Heart right ventricle (tissue), 16 donors: ENCODE data around the gene ACVR2A. TPM values are rescaled to one million over a fixed set of nuclear protein-coding genes. Genes with fewer than 3 reads are reported as not detected.

Experiments
- ATAC-seq, 8 donors: fragments of 200-7000 bp; cut with Tn5 transposase; one replicate each; pipeline ENCODE4 v1.9.1; 2020; ENCODE audit warnings: mild to moderate bottlenecking in 8 of 8, moderate library complexity in 8 of 8, moderate number of reproducible peaks in 1 of 8
- DNase-seq, 2 donors: peaks; one replicate each; pipeline ENCODE4 v3.0.0-alpha.2; 2020
- H3K27ac ChIP-seq, 10 donors: fragments of 200-600 bp; sonication (generic) in 2 of 10; one replicate each; pipeline versions ENCODE4 v1.5.0 to v1.8.0; 2020 to 2022; ENCODE audit warnings: mild to moderate bottlenecking in 3 of 10
- H3K27me3 ChIP-seq, 7 donors: fragments of 200-600 bp; one replicate each; pipeline ENCODE4 v1.8.0; 2021 to 2022; ENCODE audit warnings: mild to moderate bottlenecking in 2 of 7
- H3K36me3 ChIP-seq, 9 donors: fragments of 200-600 bp; sonication (generic) in 1 of 9; one replicate each; pipeline versions ENCODE4 v1.5.0 to v1.8.0; 2020 to 2022; ENCODE audit warnings: mild to moderate bottlenecking in 2 of 9
- H3K4me1 ChIP-seq, 9 donors: fragments of 200-600 bp; sonication (generic) in 1 of 9; one replicate each; pipeline versions ENCODE4 v1.5.0 to v1.8.0; 2020 to 2022; ENCODE audit warnings: mild to moderate bottlenecking in 4 of 9
- H3K4me3 ChIP-seq, 10 donors: fragments of 200-600 bp; sonication (generic) in 2 of 10; one replicate each; pipeline versions ENCODE4 v1.5.0 to v1.8.0; 2020 to 2022; ENCODE audit warnings: mild to moderate bottlenecking in 7 of 10, moderate library complexity in 2 of 10
- H3K9me3 ChIP-seq, 11 donors: fragments of 200-600 bp in 10 of 11; sonication (generic) in 2 of 11; one replicate each; pipeline versions ENCODE4 v1.5.0 to v1.8.0; 2013 to 2022; ENCODE audit warnings: mild to moderate bottlenecking in 2 of 11, control low read depth in 1 of 11, moderate library complexity in 1 of 11
- CTCF ChIP-seq, 9 donors: fragments of 200-600 bp; sonication (generic) in 2 of 9; IDR thresholded peaks; one replicate each; pipeline versions ENCODE4 v1.5.0 to v1.8.0; 2021 to 2022; ENCODE audit warnings: antibody characterized with exemption in 9 of 9, mild to moderate bottlenecking in 5 of 9, moderate library complexity in 1 of 9
- WGBS, 2 donors: extraction: QIAGEN DNeasy Blood & Tissue Kit; methylation state at CpG; one replicate each; pipeline ENCODE4 v1.1.7; 2013; ENCODE audit warnings: inconsistent platforms in 1 of 2; 5-methylcytosine and 5-hydroxymethylcytosine counted together
- intact Hi-C, 10 donors: fragments of 100-400 bp; cut with DNase I; formaldehyde crosslinking; loops; one replicate each; pipeline versions ENCODE4 v1.11.1 to v1.14.2; 2022
- polyA plus RNA-seq, 2 donors: library from polyadenylated mRNA; stranded (reverse); fragments of 200-250 nt; gene quantifications; one replicate each; pipeline ENCODE4 v1.2.3, GENCODE V29; 2013
- total RNA-seq, 10 donors: library from RNA; stranded (reverse); fragmentation: NEBNext Ultra II Directional in 3 of 10; extraction: Animal tissue kit (Norgen Biotek cat#: 25700) in 3 of 10; gene quantifications; one replicate each; pipeline versions ENCODE4 v1.2.1 to v1.2.4, GENCODE V29; 2021 to 2023
- donor health status: Arrhythmogenic right ventricular cardiomyopathy.
- donor health status: ischemic (EF 13 %, LVEDD 7.1; RV severe dilation, severe dysfunction).
- donor health status: healthy with polysubstance abuse.
- donor health status: DM: no; HTN: yes; CAD: no.
- donor health status: DM: no; HTN: no; CAD: no.
- donor health status: ischemic (EF 25% LVEDD 6.9; RV normal size, moderate dysfunction).
- donor health status: ischemic (EF 25% LVEDD 5.7; RV mildly dilated, moderate dysfunction).
- donor health status: healthy.
- donor health status: DM: yes; HTN: yes; CAD: no.
- donor health status: Ischemic cardiomyopathy.
- donor health status: ischemic (EF 35%, LVEDD 5.7; RV mildly dilated, moderate dysfunction).
- donor health status: nonischemic (EF 11% LVEDD 7.7; RV severe dilation, severe dysfunction).
- donor health status: DM: yes; HTN: yes; CAD: no.
- donor health status: PGD.
- donor health status: ischemic (EF 29% LVEDD 5.4; RV normal size, mild dysfunction).
- donor health status: nonischemic (EF 23%, LVEDD 6.1; RV moderate dilation, normal function).

Gene ACVR2A
- total and polyA plus RNA-seq, 12 donors, result 2.7 to 14.4 (median 11.2) TPM

GRCh38 chr2:147939313-147939712, 94.5 kb downstream of the ACVR2A start:
- H3K9me3 ChIP-seq, result no peaks in the 10 kb centered on the region
- intact Hi-C loops, result loop anchor here in 7 of 10 donors (2.0 to 10.0 kb wide), 6 partner anchors 568 to 1055 kb away; no protein-coding TSS in a partner anchor
- peaks cover 0 to 95% (median 31%) of the 10 kb centered on the region in 9 donors for H3K36me3 ChIP-seq
- DNase-seq (no peak), ATAC-seq (no peak)
- TF ChIP-seq CTCF (IDR thresholded peaks at IDR 0.05), result no peak
- no peak overlapping the region for H3K4me3 ChIP-seq
- WGBS, 2 donors, result 92 to 97% methylated on average over 1 of the region's 1 CpG
- peak overlapping the region in 1 of 10 donors; percentile 11 for H3K27ac ChIP-seq
- peaks cover 0 to 4% (median 0%) of the 10 kb centered on the region in 9 donors for H3K4me1 ChIP-seq
- no peaks in the 10 kb centered on the region for H3K27me3 ChIP-seq

GRCh38 chr2:147945660-147946059, 100.8 kb downstream of the ACVR2A start:
- intact Hi-C loops, result loop anchor here in 2 of 10 donors (10.0 kb wide), 1 partner anchor 1049 kb away; no protein-coding TSS in a partner anchor
- Histone ChIP-seq H3K4me1 (no peaks in the 10 kb centered on the region), H3K36me3 (peaks cover 0 to 86% (median 13%) of the 10 kb centered on the region in 9 donors), H3K27ac (no peak overlapping the region), H3K9me3 (no peaks in the 10 kb centered on the region), H3K27me3 (no peaks in the 10 kb centered on the region), H3K4me3 (no peak overlapping the region)
- 13 to 21% methylated on average over 1 of the region's 1 CpG for WGBS, 2 donors
- no peak for ATAC-seq
- DNase-seq, result no peak
- TF ChIP-seq CTCF (IDR thresholded peaks at IDR 0.05), result no peak

- Histone ChIP-seq H3K9me3 (no peaks in the 10 kb centered on the region), H3K4me1 (no peaks in the 10 kb centered on the region), H3K36me3 (peaks cover 0 to 89% (median 7%) of the 10 kb centered on the region in 9 donors), H3K4me3 (no peak overlapping the region), H3K27ac (no peak overlapping the region), H3K27me3 (no peaks in the 10 kb centered on the region)
- intact Hi-C loops, result no loop called here
- no peak for ATAC-seq
- no peak for DNase-seq
- no peak for TF ChIP-seq CTCF (IDR thresholded peaks at IDR 0.05)
Observed at GRCh38 chr2:147952118-147952517, 107.3 kb downstream of the ACVR2A start.

- peaks cover 0 to 74% (median 8%) of the 10 kb centered on the region in 9 donors for H3K36me3 ChIP-seq
- DNase-seq (no peak), ATAC-seq (no peak)
- no peak overlapping the region for H3K4me3 ChIP-seq
- H3K9me3 ChIP-seq, result peaks cover 0 to 38% (median 5%) of the 10 kb centered on the region in 11 donors
- 89 to 90% methylated on average over 2 of the region's 2 CpGs for WGBS, 2 donors
- no peak overlapping the region for H3K27ac ChIP-seq
- TF ChIP-seq CTCF (IDR thresholded peaks at IDR 0.05), result no peak
- intact Hi-C loops, result no loop called here
- no peaks in the 10 kb centered on the region for H3K27me3 ChIP-seq
- no peaks in the 10 kb centered on the region for H3K4me1 ChIP-seq
Observed at GRCh38 chr2:147968571-147968970, 123.7 kb downstream of the ACVR2A start.
